Neural cell (in vitro differentiated cells): ENCODE results near the gene MYO3B.
A peak's percentile ranks its signal among the peaks of the same experiment; 100 is the strongest.

Source experiments
- CTCF ChIP-seq: fragments of 450-650 bp; IDR thresholded peaks from 2 replicates; pipeline ENCODE4 v1.5.1; 2014; ENCODE audit warnings: antibody characterized with exemption, mild to moderate bottlenecking, moderate library complexity; ENCODE audit not compliant: poor library complexity, severe bottlenecking
- EZH2 ChIP-seq: fragments of 200-600, 300-800 bp; shearing (Covaris generic), sonication (generic); IDR thresholded peaks from 2 replicates; pipeline ENCODE4 v1.6.1; 2014; ENCODE audit warnings: antibody characterized with exemption, low read length, borderline replicate concordance, mild to moderate bottlenecking; ENCODE audit not compliant: insufficient read depth, poor library complexity, severe bottlenecking
- MXI1 ChIP-seq: fragments of 450-650 bp; conservative IDR thresholded peaks from 2 replicates; pipeline ENCODE4 v1.6.1; 2014; ENCODE audit warnings: antibody characterized with exemption, mild to moderate bottlenecking; ENCODE audit not compliant: poor library complexity, severe bottlenecking
- REST ChIP-seq: IDR thresholded peaks from 2 replicates; pipeline ENCODE4 v1.6.1; 2012; ENCODE audit warnings: borderline replicate concordance
- TAF1 ChIP-seq: IDR thresholded peaks from 2 replicates; pipeline ENCODE4 v1.6.1; 2012; ENCODE audit warnings: low read depth

- TF ChIP-seq REST = peak; percentile 85
- TF ChIP-seq CTCF = no peak
- TF ChIP-seq EZH2 = no peak
- no peak for TF ChIP-seq MXI1
- TF ChIP-seq TAF1 = no peak
Measured at GRCh38 chr2:170277951-170278350, 100.0 kb downstream of the MYO3B start.
